Cerebellar cortex (tissue), 1 donor: ENCODE measurements around the gene RPL13.

Experiments used
- DNase-seq: peaks from one replicate; pipeline ENCODE4 v3.0.0-alpha.2; 2015; ENCODE audit warnings: low spot score

The RPL13 gene

GRCh38 chr16:89560378-89561141 is at the start of gene RPL13:
Gene RPL13, plus strand, starts transcription at chr16:89560682. Its CDS starts 278 bp downstream, at chr16:89560960.
- DNase-seq = peak; percentile 94

GRCh38 chr16:89511374-89511773 is 49.1 kb upstream of the RPL13 start:
- DNase-seq = no peak

- no peak for DNase-seq
These were observed 48.0 kb upstream of the RPL13 start for GRCh38 chr16:89512453-89512852.

- no peak for DNase-seq
These were observed 43.4 kb upstream of the RPL13 start for GRCh38 chr16:89517128-89517527.

- peak; percentile 36 for DNase-seq
These were observed 40.6 kb upstream of the RPL13 start for GRCh38 chr16:89519881-89520280.

- DNase-seq = no peak
These were observed 38.2 kb upstream of the RPL13 start for GRCh38 chr16:89522287-89522686.

- DNase-seq = no peak
These were observed 36.7 kb upstream of the RPL13 start for GRCh38 chr16:89523680-89524344.

- DNase-seq = no peak
These were observed 35.2 kb upstream of the RPL13 start for GRCh38 chr16:89525146-89525913.

GRCh38 chr16:89529097-89529496 is 31.4 kb upstream of the RPL13 start:
- DNase-seq = no peak

GRCh38 chr16:89530401-89531381 is 29.8 kb upstream of the RPL13 start:
- DNase-seq = no peak

GRCh38 chr16:89531821-89532526 is 28.5 kb upstream of the RPL13 start:
- no peak for DNase-seq

- no peak for DNase-seq
These were observed 26.2 kb upstream of the RPL13 start for GRCh38 chr16:89534252-89534756.

- no peak for DNase-seq
These were observed 24.1 kb upstream of the RPL13 start for GRCh38 chr16:89536371-89536770.

GRCh38 chr16:89536886-89537548 is 23.5 kb upstream of the RPL13 start:
- no peak for DNase-seq

- no peak for DNase-seq
These were observed 22.9 kb upstream of the RPL13 start for GRCh38 chr16:89537549-89537925.

- no peak for DNase-seq
These were observed 22.2 kb upstream of the RPL13 start for GRCh38 chr16:89538286-89538685.

- DNase-seq = no peak
These were observed 19.9 kb upstream of the RPL13 start for GRCh38 chr16:89540557-89540956.

- no peak for DNase-seq
These were observed 18.7 kb upstream of the RPL13 start for GRCh38 chr16:89541792-89542191.

GRCh38 chr16:89544113-89544512 is 16.4 kb upstream of the RPL13 start:
- no peak for DNase-seq

- DNase-seq = no peak
These were observed 15.8 kb upstream of the RPL13 start for GRCh38 chr16:89544713-89545043.
